OCI-LY7 (cell line): ENCODE results near the gene TICAM1. TPM values are rescaled to one million over a fixed set of nuclear protein-coding genes. Genes with fewer than 3 reads are reported as not detected.

Experiments used
- BruUV-seq: library from RNA; stranded (reverse); fragments of 400-500 nt; replicated peaks from 2 replicates; lab custom pipeline; 2021; lab: Mats Ljungman, UMichigan
- CTCF ChIA-PET: fragments of 300-600 bp; sonication (Branson Sonifier 250); formaldehyde crosslinking; loops from one replicate; lab custom pipeline; 2022; ENCODE audit warnings: antibody characterized with exemption; ENCODE audit not compliant: unreplicated experiment; lab: Charles Lee
- POLR2A ChIA-PET: fragments of 300-600 bp; sonication (Branson Sonifier 250); formaldehyde crosslinking; loops from one replicate; lab custom pipeline; 2022; ENCODE audit warnings: antibody characterized with exemption; lab: Charles Lee
- DNase-seq: peaks from one replicate; pipeline ENCODE4 v3.0.0-alpha.2; 2015; ENCODE audit warnings: low spot score
- H2AFZ ChIP-seq: fragments of 200-600 bp; sonication (generic), shearing (Covaris generic); 2 replicates; pipeline ENCODE4 v1.6.1; 2014; ENCODE audit warnings: mild to moderate bottlenecking, antibody characterized with exemption, low read length, moderate library complexity
- H3K27ac ChIP-seq: fragments of 200-600 bp; sonication (generic); 2 replicates; pipeline ENCODE4 v1.5.1; 2014; ENCODE audit warnings: mixed run types, low read depth, mild to moderate bottlenecking, moderate library complexity, low read length, inconsistent platforms; ENCODE audit not compliant: poor library complexity, severe bottlenecking
- H3K36me3 ChIP-seq: fragments of 200-600 bp; sonication (generic); 2 replicates; pipeline ENCODE4 v1.6.1; 2014; ENCODE audit warnings: mild to moderate bottlenecking, antibody characterized with exemption, low read length, moderate library complexity, mixed read lengths; ENCODE audit not compliant: insufficient read depth
- H3K4me1 ChIP-seq: fragments of 200-600 bp; sonication (generic); 2 replicates; pipeline ENCODE4 v1.5.1; 2014; ENCODE audit warnings: mild to moderate bottlenecking, low read length; ENCODE audit not compliant: insufficient read depth, poor library complexity, severe bottlenecking
- H3K4me2 ChIP-seq: fragments of 200-600 bp; sonication (generic); 2 replicates; pipeline ENCODE4 v1.6.1; 2014; ENCODE audit warnings: mild to moderate bottlenecking, low read length
- H3K4me3 ChIP-seq: fragments of 200-600 bp; sonication (generic); 2 replicates; pipeline ENCODE4 v1.5.1; 2014; ENCODE audit warnings: mild to moderate bottlenecking, low read depth, low read length; ENCODE audit not compliant: poor library complexity, severe bottlenecking
- H3K79me2 ChIP-seq: fragments of 200-600 bp; sonication (generic); 2 replicates; pipeline ENCODE4 v1.6.1; 2016; ENCODE audit warnings: low read depth, mild to moderate bottlenecking, low read length, moderate library complexity, mixed read lengths; ENCODE audit not compliant: insufficient read depth
- H3K9me2 ChIP-seq: fragments of 200-600 bp; sonication (generic); 2 replicates; pipeline ENCODE4 v1.6.1; 2016; ENCODE audit warnings: mild to moderate bottlenecking, low read length, mixed read lengths; ENCODE audit not compliant: insufficient read depth
- H3K9me3 ChIP-seq: fragments of 200-600 bp; sonication (generic); 2 replicates; pipeline ENCODE4 v1.6.1; 2014; ENCODE audit warnings: mild to moderate bottlenecking, mixed run types, low read length, mixed read lengths
- H4K20me1 ChIP-seq: fragments of 200-600 bp; sonication (generic); 2 replicates; pipeline ENCODE4 v1.6.1; 2014; ENCODE audit warnings: mild to moderate bottlenecking, antibody characterized with exemption, low read length, moderate library complexity, mixed read lengths; ENCODE audit not compliant: insufficient read depth
- EZH2phosphoT487 ChIP-seq: fragments of 200-600 bp; sonication (generic); IDR thresholded peaks from 2 replicates; pipeline ENCODE4 v1.6.1; 2018; ENCODE audit warnings: low read depth, borderline replicate concordance, mild to moderate bottlenecking, mixed run types, antibody characterized with exemption, low read length, moderate library complexity, mixed read lengths
- intact Hi-C: fragments of 100-400 bp; cut with micrococcal nuclease; formaldehyde crosslinking; loops from one replicate; pipeline ENCODE4 v1.10.0; 2022; ENCODE audit not compliant: unreplicated experiment
- total RNA-seq, 2 experiments: library from RNA; depleted of rRNA in 1 of 2; stranded (reverse); fragments of >200 nt in 1 of 2; shearing (Covaris generic) in 1 of 2; gene quantifications; 2 replicates each; pipeline ENCODE4 v1.2.3, GENCODE V29; 2014 to 2022
- TF ChIP-seq, protein P1 (sequence below): fragments of 200-600 bp; sonication (generic); conservative IDR thresholded peaks from 2 replicates; pipeline ENCODE4 v1.5.1; 2014; ENCODE audit warnings: mild to moderate bottlenecking, antibody characterized with exemption, low read length, moderate library complexity, mixed read lengths

Gene TICAM1
- total RNA-seq, 2 experiments from 2014 or later: 6.8 to 26.7 TPM

- DNase-seq: no peak
- Histone ChIP-seq H3K9me3 (no peaks in the 10 kb centered on the region), H4K20me1 (no peaks in the 10 kb centered on the region), H3K4me2 (no peak overlapping the region), H3K9me2 (no peaks in the 10 kb centered on the region), H3K4me1 (peaks cover 36% of the 10 kb centered on the region), H3K36me3 (0 out of 2 replicates have a peak, but pooled peaks cover under 1% of the 10 kb centered on the region), H3K27ac (no peak overlapping the region), H2AFZ (no peak overlapping the region), H3K79me2 (peaks cover 6% of the 10 kb centered on the region), H3K4me3 (no peak overlapping the region)
- no TSS peak for BruUV-seq
- TF ChIP-seq, protein P1, sequence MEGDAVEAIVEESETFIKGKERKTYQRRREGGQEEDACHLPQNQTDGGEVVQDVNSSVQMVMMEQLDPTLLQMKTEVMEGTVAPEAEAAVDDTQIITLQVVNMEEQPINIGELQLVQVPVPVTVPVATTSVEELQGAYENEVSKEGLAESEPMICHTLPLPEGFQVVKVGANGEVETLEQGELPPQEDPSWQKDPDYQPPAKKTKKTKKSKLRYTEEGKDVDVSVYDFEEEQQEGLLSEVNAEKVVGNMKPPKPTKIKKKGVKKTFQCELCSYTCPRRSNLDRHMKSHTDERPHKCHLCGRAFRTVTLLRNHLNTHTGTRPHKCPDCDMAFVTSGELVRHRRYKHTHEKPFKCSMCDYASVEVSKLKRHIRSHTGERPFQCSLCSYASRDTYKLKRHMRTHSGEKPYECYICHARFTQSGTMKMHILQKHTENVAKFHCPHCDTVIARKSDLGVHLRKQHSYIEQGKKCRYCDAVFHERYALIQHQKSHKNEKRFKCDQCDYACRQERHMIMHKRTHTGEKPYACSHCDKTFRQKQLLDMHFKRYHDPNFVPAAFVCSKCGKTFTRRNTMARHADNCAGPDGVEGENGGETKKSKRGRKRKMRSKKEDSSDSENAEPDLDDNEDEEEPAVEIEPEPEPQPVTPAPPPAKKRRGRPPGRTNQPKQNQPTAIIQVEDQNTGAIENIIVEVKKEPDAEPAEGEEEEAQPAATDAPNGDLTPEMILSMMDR: no peak
- TF ChIP-seq EZH2phosphoT487: no peak
- ChIA-PET POLR2A (interaction anchor here (0.6 to 1.4 kb wide), 4 partner anchors 16 to 43 kb away, joined by 3 to 11 read pairs (median 4); no protein-coding TSS in a partner anchor), CTCF (no interaction called here)
- intact Hi-C loops: loop anchor here (1.0 kb wide), 2 partner anchors 40 to 160 kb away; no protein-coding TSS in a partner anchor
Measured at GRCh38 chr19:4871711-4872110, 40.2 kb upstream of the TICAM1 start.

GRCh38 chr19:4870025-4870700 is 38.7 kb upstream of the TICAM1 start:
- H3K79me2 ChIP-seq: peaks cover 19% of the 10 kb centered on the region
- intact Hi-C loops: no loop called here
- H3K9me2 ChIP-seq: no peaks in the 10 kb centered on the region
- peaks cover 33% of the 10 kb centered on the region for H3K4me1 ChIP-seq
- peaks cover 7% of the 10 kb centered on the region for H3K36me3 ChIP-seq
- H3K4me3 ChIP-seq: no peak overlapping the region
- no peak for TF ChIP-seq EZH2phosphoT487
- TF ChIP-seq, protein P1: no peak
- DNase-seq: no peak
- no peak overlapping the region for H3K4me2 ChIP-seq
- H3K27ac ChIP-seq: no peak overlapping the region
- no peak overlapping the region for H2AFZ ChIP-seq
- H3K9me3 ChIP-seq: no peaks in the 10 kb centered on the region
- no peaks in the 10 kb centered on the region for H4K20me1 ChIP-seq
- BruUV-seq: no TSS peak
- ChIA-PET CTCF (no interaction called here), POLR2A (interaction anchor here (1.2 kb wide), 1 partner anchor 41 kb away, joined by 3 read pairs; no protein-coding TSS in a partner anchor)
